AG20443 (cell line): ENCODE measurements around the gene SLC36A3.
A peak's percentile ranks its signal among the peaks of the same experiment; 100 is the strongest.
"Not testable (repeated sequence)": the region's sequence is repeated elsewhere in the genome, so short reads cannot be mapped to it uniquely, and the experiment has no call there.

Experiments used
- DNase-seq: peaks from one replicate; pipeline ENCODE4 v3.0.0; 2012; ENCODE audit warnings: low spot score, mixed read lengths

The SLC36A3 gene

GRCh38 chr5:151237685-151238084 is 65.9 kb downstream of the SLC36A3 start:
- DNase-seq, result no peak

GRCh38 chr5:151236888-151237287 is 66.7 kb downstream of the SLC36A3 start:
- DNase-seq, result no peak

- not testable (repeated sequence) for DNase-seq
Observed at GRCh38 chr5:151235239-151235571, 68.4 kb downstream of the SLC36A3 start.

- peak; percentile 40 for DNase-seq
Observed at GRCh38 chr5:151234476-151235238, 68.9 kb downstream of the SLC36A3 start.

GRCh38 chr5:151233616-151234085 is 69.9 kb downstream of the SLC36A3 start:
- DNase-seq, result no peak

GRCh38 chr5:151231359-151231758 is 72.2 kb downstream of the SLC36A3 start:
- DNase-seq, result no peak

- DNase-seq, result no peak
Observed at GRCh38 chr5:151230048-151230680, 73.4 kb downstream of the SLC36A3 start.

- DNase-seq, result no peak
Observed at GRCh38 chr5:151228986-151229385, 74.6 kb downstream of the SLC36A3 start.

- no peak for DNase-seq
Observed at GRCh38 chr5:151227918-151228447, 75.6 kb downstream of the SLC36A3 start.
